Mucosa of gallbladder (tissue), 1 donor: Measurements from ENCODE around the gene POMGNT1. TPM values are rescaled to one million over a fixed set of nuclear protein-coding genes. Genes with fewer than 3 reads are reported as not detected.
A peak's percentile ranks its signal among the peaks of the same experiment; 100 is the strongest.

ENCODE experiments used
- DNase-seq: peaks from one replicate; pipeline ENCODE4 v3.0.0-alpha.2; 2020; ENCODE audit warnings: low spot score
- total RNA-seq: library from RNA; stranded (reverse); gene quantifications from one replicate; pipeline ENCODE4 v1.2.1, GENCODE V29; 2021
- donor health status: DM: no; HTN: no; CAD: no.

Gene POMGNT1
- total RNA-seq, 1 donor from 2014 or later, result 83.3 TPM

DNA sequence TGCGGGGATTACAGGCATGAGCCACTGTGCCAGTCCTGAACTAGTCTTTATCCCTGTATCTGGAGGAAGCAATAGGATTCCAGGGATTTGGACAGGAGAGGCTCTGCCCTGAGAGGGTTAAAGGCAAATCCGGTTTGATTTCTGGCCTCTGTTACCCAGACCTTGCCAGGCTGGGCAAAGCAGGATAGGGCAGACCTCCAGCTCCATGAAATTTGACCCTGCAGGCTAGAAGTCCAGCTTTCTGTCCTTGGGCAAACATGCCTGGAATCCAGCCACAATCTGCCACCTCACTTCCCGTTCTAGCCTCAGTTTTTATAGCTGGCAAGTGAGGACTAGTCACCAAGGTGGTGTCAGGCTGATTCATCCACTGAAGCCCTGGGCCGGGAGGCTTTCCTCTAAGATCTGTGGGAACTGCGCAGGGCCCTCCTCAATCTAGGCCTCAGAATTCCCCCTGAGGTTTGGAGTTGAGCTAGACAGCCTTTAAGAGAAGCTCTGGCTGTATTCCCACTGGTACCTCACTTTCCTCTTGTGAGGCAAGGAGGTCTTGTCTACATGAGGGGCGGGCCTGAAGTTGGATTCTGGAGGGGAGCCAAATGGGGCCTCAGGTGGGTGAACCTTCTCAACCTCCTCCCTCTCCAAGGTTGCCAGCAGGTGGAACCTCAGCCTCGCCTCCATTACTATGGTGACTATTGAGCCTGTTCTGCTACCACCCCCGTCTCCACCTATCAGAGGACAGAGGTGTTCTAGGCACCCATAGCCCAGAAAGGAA lies 15.0 kb downstream of the POMGNT1 start:
- peak; percentile 89 for DNase-seq

GRCh38 chr1:46181343-46182260 lies 16.6 kb downstream of the POMGNT1 start:
- no peak for DNase-seq

DNA sequence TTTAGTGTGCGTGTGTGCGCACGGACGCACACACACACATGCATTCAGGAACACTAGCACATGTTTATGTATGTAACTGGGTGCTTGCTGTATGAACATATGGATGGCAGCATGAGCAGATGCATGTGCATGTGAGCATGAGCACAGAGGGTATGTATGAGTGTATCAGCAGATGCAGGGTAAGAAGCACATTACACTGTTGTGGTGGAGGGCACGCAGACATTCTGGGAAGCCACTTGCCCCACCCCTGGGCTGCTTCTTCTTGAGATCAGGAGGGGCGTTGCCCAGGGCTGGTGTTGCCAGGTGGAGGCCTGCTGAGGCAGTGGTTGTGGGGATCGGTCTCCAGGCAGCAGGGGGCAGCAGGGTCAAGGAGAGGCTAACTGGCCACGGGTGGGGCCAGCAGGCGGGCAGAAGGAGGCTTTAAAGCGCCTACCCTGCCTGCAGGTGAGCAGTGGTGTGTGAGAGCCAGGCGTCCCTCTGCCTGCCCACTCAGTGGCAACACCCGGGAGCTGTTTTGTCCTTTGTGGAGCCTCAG lies 18.1 kb downstream of the POMGNT1 start:
- DNase-seq, result no peak

DNA sequence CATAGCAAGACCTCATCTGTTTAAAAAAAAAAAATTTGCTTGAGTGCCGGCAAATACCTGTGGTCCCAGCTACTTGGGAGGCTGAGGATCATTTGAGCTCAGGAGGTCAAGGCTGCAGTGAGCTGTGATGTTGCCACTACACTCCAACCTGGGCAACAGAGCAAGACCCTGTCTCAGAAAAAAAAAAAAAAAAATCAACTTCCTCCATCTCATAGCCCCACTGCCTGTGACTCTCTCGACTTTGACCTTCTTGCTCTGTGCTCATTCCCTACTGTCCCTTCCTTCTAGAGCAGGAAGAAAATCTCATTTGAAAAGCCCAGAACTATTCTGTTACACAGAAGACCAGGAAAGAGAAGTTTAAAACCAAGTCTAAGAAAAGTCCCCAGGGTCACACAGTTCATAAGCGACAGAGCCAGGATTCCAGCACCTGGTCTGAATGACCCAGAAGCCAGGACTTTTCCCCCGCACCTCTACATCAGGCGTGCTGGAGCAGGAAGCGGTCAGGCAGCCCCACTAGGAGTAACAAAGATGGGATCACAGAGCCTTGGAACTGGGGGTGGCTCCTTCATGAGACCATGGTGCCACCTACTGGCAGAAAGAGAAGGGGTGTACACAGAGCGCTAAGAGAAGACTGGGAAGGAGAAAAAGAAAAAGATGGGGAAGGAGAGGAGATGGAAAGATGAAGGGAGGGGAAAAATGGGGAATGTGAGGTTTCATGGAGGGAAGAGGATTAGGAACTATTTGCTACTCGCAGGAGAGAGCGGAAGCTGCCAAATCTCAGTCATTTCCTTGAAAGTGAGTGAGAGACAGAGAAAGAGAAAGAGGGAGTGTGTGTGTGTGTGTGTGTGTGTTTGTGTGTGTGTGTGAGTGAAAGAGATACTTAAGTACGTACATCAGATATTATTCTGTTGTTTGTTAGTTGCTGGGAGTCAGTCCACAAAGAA lies 18.8 kb downstream of the POMGNT1 start:
- peak; percentile 90 for DNase-seq

DNA sequence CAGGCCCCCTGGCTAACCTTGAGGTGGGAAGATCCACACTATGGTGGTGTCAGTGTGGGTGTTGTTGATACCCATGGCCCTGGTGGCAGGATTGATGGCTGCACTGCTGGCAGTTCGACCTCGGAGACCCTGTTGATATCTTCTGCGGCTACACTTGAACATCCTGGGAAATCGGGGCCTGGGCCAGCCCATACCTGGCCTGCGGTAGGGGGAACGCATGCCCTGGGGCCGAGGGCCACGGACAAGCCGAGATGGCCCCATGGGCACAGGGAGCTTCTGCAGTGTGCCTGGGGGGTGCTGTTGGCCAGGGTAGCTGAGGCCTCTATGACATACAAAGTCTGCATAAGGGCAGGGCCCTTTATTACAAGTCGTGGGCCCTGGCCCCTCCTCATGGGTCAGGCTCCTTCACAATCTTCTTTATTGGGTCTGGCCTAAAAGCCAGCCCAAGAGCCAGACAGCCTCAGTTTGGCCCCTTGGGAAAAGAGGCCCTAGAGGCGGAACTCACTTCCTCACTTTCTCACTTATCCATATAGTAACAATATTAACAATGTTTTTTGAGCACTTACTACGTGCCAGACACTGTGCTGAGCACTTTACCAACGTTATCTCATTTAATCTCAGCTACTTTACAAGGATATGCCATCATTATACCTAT lies 21.9 kb downstream of the POMGNT1 start, which contains the start of gene P3R3URF:
P3R3URF (minus strand) TSS at position 278 of the 655 bp plus-strand sequence; CDS start at position 261, 17 bp downstream.
- DNase-seq, result no peak

GRCh38 chr1:46175243-46175642 lies 23.0 kb downstream of the POMGNT1 start:
- no peak for DNase-seq

DNA sequence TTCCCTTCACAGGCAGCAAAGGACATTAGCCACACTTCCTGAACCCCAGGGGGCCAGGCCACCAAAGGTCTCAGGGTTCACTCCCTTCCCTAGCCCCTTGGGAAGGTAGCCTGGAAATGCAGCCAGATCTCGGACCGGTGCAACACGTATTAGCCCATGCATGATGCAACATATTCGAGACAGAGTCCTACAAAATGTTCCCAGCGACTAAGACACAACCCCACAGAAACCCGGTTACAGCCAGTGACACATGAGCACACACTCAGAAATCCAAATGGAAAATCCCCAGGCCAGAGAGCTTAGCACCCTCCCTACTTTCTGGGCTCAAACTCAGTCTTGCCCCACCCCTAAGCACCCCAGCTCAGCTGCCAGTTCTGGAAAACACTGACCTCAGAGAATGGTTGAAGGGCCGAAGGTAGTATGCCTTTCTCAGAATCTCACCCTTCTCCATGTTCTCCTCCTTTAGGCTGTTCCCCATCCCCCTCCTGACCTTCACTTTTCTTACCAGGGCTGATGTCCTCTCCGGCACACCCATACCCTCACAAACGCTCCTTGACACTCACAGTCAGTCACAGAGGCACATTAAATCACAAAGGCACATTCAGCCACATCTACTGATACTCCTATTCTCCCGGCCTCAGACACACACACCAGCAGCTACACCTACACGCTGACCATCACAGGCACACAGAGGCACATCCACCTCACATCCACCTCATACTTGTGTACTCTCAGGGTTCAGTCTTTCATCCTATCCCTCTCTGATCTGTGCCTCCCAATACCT lies 23.6 kb downstream of the POMGNT1 start, which contains the start of gene TSPAN1:
TSPAN1 (plus strand) TSS at position 640 of the 784 bp plus-strand sequence. CDS start 6,021 bp downstream, outside the sequence.
- DNase-seq, result no peak

- DNase-seq, result no peak
Measured at GRCh38 chr1:46173361-46173856, 24.8 kb downstream of the POMGNT1 start.

DNA sequence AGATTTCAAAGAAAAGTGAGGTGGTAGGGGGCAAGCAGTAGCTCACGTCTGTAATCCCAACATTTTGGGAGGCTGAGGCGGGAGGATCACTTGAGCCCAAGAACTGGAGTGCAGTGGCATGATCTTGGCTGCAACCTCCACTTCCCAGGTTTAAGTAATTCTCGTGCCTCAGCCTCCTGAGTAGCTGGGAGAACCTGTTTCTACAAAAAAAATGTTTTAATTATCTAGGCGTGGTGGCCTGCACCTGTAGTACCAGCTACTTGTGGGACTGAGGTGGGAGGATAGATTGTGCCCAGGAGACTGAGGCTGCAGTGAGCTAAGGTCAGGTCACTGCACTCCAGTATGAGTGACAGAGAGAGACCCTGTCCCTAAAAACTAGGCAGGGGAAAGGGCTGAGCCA lies 25.9 kb downstream of the POMGNT1 start:
- DNase-seq, result no peak

DNA sequence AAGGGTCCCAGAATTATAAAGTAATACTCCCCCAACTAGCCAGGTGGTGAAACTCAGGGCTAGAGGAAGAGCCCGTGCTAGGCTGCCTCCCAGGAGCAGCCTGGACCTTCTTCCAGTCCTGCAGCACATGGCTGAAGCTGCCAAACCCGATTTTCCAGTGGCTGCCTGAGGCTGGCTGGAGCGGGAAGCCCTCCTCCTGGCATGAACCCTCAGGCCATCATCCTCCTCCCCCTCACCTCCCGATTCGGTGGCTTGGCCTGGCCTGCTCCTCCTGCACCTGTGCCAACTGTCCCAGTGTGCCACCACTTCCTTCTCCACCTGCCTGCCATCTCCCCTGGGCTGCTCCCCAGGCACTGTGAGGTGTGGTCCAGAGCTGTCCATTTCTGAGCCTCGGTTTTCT lies 26.4 kb downstream of the POMGNT1 start:
- DNase-seq, result peak; percentile 82

- DNase-seq, result no peak
Measured at GRCh38 chr1:46171351-46171750, 26.9 kb downstream of the POMGNT1 start.

DNA sequence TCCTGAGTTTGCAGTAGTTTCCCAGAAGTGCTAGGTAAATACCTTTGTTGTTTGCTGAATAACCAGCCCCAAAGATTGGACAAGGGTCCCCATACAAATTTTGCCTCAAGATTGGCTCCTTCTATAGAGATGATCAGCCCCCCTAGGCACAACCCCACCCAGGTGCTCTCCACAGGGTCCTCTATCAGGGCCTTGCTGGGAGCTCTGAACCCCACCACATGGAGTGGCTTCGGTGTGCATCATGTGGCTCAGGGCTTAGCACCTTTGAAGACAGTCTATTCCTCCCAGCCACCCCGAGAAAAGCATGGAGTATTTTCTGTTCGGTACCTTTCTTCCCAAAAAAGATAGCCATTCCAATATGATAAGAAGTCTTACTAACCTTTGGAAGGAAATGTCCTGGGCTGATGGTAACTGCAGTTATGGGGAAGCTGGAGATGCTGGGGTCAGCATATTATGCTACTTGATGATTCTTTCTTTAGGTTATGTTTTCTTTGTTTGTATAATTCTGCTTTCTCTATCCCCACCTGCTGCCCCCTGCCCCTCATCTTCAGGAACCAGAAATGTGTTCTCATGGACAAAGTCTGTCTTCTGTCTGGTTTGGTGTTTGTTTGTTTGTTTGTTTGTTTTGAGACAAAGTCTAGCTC lies 28.3 kb downstream of the POMGNT1 start:
- DNase-seq, result no peak

- no peak for DNase-seq
Measured at GRCh38 chr1:46168477-46168876, 29.8 kb downstream of the POMGNT1 start.

DNA sequence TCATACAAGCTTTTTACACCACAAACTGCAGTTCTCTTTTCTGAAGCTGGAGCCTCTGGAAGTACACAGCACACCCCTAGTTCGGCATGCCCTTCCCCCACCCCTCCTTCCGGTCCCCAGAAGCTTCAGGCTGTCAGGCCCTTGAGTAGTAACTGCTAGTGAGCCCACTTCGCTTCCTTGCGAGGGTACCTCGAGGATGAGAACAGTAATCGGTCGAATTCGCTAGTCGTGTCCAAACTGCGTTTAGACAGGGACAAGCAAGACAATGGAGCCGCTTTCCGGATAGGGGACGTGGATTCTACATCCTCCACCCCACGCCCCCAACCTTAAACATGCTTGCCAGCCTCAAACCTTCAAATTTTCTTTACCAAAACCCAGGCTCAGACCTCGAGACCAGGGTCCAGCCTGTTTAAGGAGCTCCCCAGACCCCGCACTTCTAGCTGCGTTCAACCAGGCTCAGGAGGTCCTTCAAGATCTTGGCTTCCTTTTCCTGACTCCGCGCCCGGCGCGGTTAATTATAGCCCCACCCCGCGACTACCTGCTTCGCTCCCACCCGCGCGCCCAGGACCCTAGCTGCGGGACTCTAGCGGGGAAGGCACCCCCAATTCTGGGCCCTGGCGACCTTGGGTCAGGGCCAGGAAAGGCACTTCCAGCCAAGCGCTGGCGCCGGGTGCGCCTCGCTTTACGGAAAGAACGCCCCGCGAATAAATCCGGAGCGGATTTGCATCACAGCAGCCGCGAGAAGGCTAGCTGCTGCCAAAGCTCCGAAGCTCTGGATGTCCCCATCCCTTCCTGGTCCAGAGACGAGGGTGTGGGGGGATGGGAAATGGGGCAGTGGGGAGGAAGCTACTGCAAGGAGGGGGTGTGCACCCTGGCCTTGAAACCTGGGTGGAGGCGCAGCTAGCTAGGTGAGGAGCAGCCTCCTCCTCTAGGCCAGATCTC lies 31.4 kb downstream of the POMGNT1 start:
- no peak for DNase-seq

DNA sequence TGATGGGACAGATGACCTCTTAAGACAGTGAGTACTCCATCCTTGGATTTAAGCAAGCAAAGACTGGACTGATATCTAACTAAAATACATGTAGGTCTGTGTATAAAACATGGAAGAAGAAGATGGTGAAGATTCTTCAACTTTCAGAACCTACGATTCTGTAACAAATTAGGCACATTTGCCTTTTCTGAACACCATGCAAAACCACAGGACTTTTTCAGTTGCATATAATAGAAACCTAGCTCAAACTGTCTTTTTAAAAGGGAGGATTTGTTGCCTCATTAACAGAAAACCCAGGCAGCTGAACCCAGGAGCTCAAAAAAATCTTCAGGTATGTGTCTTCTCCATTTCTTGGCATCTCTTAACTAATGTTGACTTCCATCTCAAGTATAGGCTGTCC lies 38.0 kb downstream of the POMGNT1 start:
- DNase-seq, result no peak

- no peak for DNase-seq
Measured at GRCh38 chr1:46159516-46159915, 38.7 kb downstream of the POMGNT1 start.

DNA sequence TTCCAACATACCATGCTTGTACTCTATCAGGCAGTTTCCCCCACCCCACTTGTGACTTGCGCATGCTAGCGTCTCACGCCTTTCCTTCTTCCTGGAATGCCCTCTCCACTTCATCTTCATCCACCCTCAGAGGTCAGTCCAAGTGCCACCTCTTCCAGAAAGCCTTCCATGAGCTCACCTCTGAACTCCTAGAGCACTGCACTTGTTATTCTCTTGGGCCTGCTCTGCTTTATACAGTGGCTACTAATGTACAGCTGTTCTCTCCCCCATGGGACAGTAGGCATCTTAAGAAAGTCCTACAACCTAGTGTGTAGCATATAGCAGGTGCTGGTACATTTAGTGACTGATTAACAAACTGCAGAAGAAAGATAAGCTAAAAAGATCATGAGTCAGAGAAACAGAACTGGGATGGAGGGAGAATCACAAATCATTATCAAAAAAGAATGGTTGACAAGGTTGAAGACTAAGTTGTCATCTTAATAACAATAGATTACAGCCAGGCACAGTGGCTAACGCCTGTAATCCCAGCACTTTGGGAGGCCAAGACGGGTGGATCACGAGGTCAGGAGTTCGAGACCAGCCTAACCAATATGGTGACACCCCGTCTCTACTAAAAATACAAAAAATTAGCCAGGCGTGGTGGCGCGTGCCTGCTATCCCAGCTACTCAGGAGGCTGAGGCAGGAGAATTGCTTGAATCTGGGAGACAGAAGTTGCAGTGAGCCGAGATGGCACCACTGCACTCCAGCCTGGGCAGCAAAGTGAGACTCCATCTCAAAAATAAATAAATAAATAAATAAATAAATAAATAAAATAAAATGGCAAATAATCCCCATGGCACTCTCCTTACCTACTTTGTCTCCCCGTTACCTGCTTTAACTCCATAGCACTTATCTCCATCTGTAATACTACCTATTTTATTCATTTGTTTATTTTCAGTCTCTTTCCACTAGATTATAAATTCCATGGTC lies 39.6 kb downstream of the POMGNT1 start:
- DNase-seq, result no peak
